Right lobe of liver (tissue), 4 donors: Measurements from ENCODE around the gene CIDEC.

Experiments
- CTCF ChIP-seq, 4 donors: fragments of 200-600 bp in 3 of 4; fragments of 450-650 bp in 1 of 4; IDR thresholded peaks; one replicate each; pipeline versions ENCODE4 v1.5.1 to v1.8.0; 2016 to 2022; ENCODE audit warnings: antibody characterized with exemption in 4 of 4, mild to moderate bottlenecking in 2 of 4
- POLR2A ChIP-seq: fragments of 450-650 bp; IDR thresholded peaks from one replicate; pipeline ENCODE4 v1.6.1; 2017; ENCODE audit warnings: antibody characterized with exemption, mild to moderate bottlenecking
- donor health status: DM: no; HTN: no; CAD: no.
- donor health status: DM: no; HTN: no; CAD: no.
- donor health status: DM: no; HTN: yes; CAD: no.

- TF ChIP-seq POLR2A (no peak), CTCF (IDR thresholded peaks at IDR 0.05) (no peak)
These were observed 61.3 kb downstream of the CIDEC start for GRCh38 chr3:9818666-9819335.
